Stomach (tissue), 4 donors: ENCODE measurements around the gene GRIN2C.

Experiments used
- CTCF ChIP-seq, 7 experiments: fragments of 450-650 bp in 4 of 7; fragments of 200-600 bp in 3 of 7; sonication (generic) in 3 of 7; IDR thresholded peaks; one replicate each; pipeline ENCODE4 v1.5.1; 2016 to 2019; ENCODE audit warnings: antibody characterized with exemption in 7 of 7, control low read depth in 2 of 7, mild to moderate bottlenecking in 1 of 7
- POLR2A ChIP-seq, 4 donors: fragments of 450-650 bp; IDR thresholded peaks; one replicate each; pipeline ENCODE4 v1.6.1; 2016; ENCODE audit warnings: antibody characterized with exemption in 4 of 4, control low read depth in 2 of 4, mild to moderate bottlenecking in 1 of 4, moderate library complexity in 1 of 4
- POLR2AphosphoS5 ChIP-seq, 3 donors: sonication (generic); formaldehyde crosslinking; IDR thresholded peaks; one replicate each; pipeline ENCODE4 v1.6.1; 2016; ENCODE audit warnings: antibody characterized with exemption in 3 of 3

- no peak for TF ChIP-seq POLR2A (IDR thresholded peaks at IDR 0.05)
- no peak for TF ChIP-seq CTCF (IDR thresholded peaks at IDR 0.05)
- no peak for TF ChIP-seq POLR2AphosphoS5 (IDR thresholded peaks at IDR 0.05)
Measured at GRCh38 chr17:74868251-74868907, 8.7 kb upstream of the GRIN2C start.
